BJ (cell line): ENCODE results near the gene NUTM2G. TPM values are rescaled to one million over a fixed set of nuclear protein-coding genes. Genes with fewer than 3 reads are reported as not detected.
"Not testable (repeated sequence)": the region's sequence is repeated elsewhere in the genome, so short reads cannot be mapped to it uniquely, and the experiment has no call there.

Experiments
- CTCF ChIA-PET: fragments of 350-600 bp; formaldehyde crosslinking; extraction: SDS; loops from one replicate; lab custom pipeline; 2021; ENCODE audit warnings: antibody characterized with exemption, inconsistent platforms; lab: Yijun Ruan, JAX
- POLR2A ChIA-PET: fragments of 300-600 bp; sonication (Branson Sonifier 250); formaldehyde crosslinking; extraction: SDS; loops from one replicate; lab custom pipeline; 2021; ENCODE audit warnings: antibody characterized with exemption; lab: Charles Lee
- DNase-seq: peaks from one replicate; pipeline ENCODE4 v3.0.0-alpha.2; 2011; ENCODE audit warnings: low read depth
- H3K27me3 ChIP-seq: 2 replicates; pipeline ENCODE4 v1.6.0; 2011; ENCODE audit warnings: low read length; ENCODE audit not compliant: control insufficient read depth, insufficient read depth
- H3K36me3 ChIP-seq: 2 replicates; pipeline ENCODE4 v1.5.1; 2011; ENCODE audit warnings: low read length; ENCODE audit not compliant: control insufficient read depth, insufficient read depth
- H3K4me3 ChIP-seq: 2 replicates; pipeline ENCODE4 v1.5.1; 2011; ENCODE audit warnings: low read depth, mild to moderate bottlenecking, control low read depth, low read length
- polyA minus RNA-seq: library from RNA; depleted of rRNA, polyadenylated mRNA; stranded (reverse); fragments of >200 nt; gene quantifications from 2 replicates; pipeline ENCODE4 v1.2.3, GENCODE V29; 2011; rRNA and poly(A)+ RNA removed
- polyA plus RNA-seq: library from polyadenylated mRNA; depleted of rRNA; stranded (reverse); fragments of >200 nt; gene quantifications from 2 replicates; pipeline ENCODE4 v1.2.3, GENCODE V29; 2011; rRNA removed
- TF ChIP-seq, protein P1 (sequence below): IDR thresholded peaks from 2 replicates; pipeline ENCODE4 v1.5.1; 2011; ENCODE audit warnings: low read depth, mild to moderate bottlenecking, control low read depth, inconsistent platforms, low read length, moderate library complexity; ENCODE audit not compliant: insufficient read depth

Gene NUTM2G, protein sequence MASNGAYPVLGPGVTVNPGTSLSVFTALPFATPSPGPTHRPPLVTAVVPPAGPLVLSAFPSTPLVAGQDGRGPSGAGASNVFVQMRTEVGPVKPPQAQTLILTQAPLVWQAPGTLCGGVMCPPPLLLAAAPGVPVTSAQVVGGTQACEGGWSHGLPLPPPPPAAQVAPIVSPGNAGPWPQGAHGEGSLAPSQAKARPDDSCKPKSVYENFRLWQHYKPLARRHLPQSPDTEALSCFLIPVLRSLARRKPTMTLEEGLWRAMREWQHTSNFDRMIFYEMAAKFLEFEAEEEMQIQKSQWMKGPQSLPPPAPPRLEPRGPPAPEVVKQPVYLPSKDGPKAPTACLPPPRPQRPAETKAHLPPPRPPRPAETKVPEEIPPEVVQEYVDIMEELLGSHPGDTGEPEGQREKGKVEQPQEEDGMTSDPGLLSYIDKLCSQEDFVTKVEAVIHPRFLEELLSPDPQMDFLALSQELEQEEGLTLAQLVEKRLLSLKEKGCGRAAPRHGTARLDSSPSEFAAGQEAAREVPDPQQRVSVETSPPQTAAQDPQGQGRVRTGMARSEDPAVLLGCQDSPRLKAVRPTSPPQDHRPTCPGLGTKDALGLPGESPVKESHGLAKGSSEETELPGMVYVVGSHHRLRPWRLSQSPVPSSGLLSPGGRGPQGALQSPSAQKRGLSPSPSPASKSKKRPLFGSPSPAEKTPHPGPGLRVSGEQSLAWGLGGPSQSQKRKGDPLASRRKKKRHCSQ
- not detected in 2 replicates for polyA plus RNA-seq
- not detected in 2 replicates for polyA minus RNA-seq

DNA sequence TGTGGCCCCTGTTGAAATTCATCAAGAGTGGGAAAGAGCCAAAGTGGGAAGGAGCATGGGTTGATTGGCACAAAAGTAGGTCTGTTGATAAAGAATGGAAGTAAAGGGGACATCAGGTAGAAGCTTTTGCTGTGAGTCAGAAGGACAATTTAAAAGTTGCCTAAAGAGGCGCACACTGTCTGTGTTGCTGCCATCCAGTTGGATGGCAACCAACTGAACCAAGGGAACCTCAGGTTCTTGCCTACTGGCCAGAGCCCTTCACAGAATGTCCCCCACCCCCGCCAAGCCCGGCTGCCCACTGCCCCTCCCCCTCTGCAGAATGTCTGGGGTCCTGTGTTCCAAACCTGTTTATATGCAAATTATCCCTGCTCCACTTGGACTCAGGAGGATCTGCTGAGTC lies at the start of gene NUTM2G:
Gene NUTM2G, plus strand, starts transcription at position 301 of the 400 bp plus-strand sequence. CDS start 182 bp downstream, outside the sequence.
- H3K4me3 ChIP-seq, H3K27me3 ChIP-seq, H3K36me3 ChIP-seq, POLR2A ChIA-PET, DNase-seq, CTCF ChIA-PET: not testable (repeated sequence)

DNA sequence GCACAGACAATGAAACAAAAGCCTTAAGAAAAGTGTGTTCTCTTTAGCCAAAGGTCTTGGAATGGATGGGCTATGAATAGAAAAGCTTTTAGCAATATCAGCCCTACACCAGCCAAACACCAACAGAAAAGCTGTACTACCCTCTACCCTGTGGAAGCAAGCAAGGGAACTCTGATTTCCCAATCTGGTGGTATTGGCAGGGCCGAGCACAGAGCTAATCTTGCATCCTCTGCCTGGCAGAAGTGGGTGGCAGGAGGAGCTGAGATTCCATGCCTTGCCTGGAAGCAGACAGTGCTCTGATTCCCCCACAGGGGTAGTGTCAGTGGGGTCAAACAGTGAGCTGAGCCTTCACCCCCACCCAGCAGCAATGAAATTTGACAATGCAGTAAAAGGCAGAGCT lies 44.7 kb upstream of the NUTM2G start:
- no peaks in the 10 kb centered on the region for H3K36me3 ChIP-seq
- no peak for DNase-seq
- H3K27me3 ChIP-seq = no peaks in the 10 kb centered on the region
- POLR2A ChIA-PET = no interaction called here
- CTCF ChIA-PET = interaction anchor here (1.9 kb wide), 1 partner anchor 27 kb away, joined by 9 read pairs; no protein-coding TSS in a partner anchor
- TF ChIP-seq, protein P1, sequence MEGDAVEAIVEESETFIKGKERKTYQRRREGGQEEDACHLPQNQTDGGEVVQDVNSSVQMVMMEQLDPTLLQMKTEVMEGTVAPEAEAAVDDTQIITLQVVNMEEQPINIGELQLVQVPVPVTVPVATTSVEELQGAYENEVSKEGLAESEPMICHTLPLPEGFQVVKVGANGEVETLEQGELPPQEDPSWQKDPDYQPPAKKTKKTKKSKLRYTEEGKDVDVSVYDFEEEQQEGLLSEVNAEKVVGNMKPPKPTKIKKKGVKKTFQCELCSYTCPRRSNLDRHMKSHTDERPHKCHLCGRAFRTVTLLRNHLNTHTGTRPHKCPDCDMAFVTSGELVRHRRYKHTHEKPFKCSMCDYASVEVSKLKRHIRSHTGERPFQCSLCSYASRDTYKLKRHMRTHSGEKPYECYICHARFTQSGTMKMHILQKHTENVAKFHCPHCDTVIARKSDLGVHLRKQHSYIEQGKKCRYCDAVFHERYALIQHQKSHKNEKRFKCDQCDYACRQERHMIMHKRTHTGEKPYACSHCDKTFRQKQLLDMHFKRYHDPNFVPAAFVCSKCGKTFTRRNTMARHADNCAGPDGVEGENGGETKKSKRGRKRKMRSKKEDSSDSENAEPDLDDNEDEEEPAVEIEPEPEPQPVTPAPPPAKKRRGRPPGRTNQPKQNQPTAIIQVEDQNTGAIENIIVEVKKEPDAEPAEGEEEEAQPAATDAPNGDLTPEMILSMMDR = no peak
- H3K4me3 ChIP-seq = no peak overlapping the region

DNA sequence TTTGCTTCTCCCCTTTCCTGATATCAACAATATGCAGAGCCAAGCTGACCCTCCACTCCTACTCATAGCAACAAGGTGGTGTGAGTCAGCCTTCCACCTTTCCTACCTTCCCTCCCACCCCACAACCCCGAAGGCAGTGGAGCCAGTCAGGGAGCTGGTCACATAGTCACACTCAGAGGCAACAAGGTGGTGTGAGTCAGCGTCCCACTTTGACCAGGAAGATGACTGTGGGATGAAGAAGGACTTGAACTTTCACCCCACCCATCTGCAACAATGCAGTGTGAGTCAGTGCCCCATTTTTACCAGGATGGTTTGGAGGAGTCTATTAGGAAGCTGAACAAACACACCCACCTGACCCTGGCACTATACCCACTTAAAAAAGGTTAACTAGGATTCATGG lies 44.2 kb upstream of the NUTM2G start:
- H3K36me3 ChIP-seq = no peaks in the 10 kb centered on the region
- TF ChIP-seq, protein P1 = no peak
- ChIA-PET POLR2A (no interaction called here), CTCF (interaction anchor here (0.6 to 1.9 kb wide), 2 partner anchors 27 to 480 kb away, joined by 3 to 9 read pairs; no protein-coding TSS in a partner anchor)
- peak; percentile 48 for DNase-seq
- no peak overlapping the region for H3K4me3 ChIP-seq
- H3K27me3 ChIP-seq = no peaks in the 10 kb centered on the region

DNA sequence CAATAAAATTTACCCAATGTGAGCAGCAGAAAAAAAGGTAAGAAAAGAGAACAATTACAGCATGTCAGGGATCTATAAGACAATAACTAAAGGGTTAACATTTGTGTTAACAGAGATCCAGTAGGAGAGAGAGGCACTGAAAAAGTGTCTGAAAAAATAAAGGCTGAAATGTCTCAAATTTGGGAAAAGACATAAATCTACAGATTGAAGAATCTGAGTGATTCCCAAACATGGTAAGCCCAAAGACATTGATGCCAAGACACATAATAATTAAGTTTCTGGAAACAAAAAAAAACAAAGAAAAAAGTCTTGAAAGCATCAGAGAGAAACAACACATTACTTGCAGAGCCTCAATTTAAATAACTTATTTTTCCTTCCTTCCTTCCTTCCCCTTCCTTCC lies 43.2 kb upstream of the NUTM2G start:
- TF ChIP-seq, protein P1 = no peak
- no peaks in the 10 kb centered on the region for H3K27me3 ChIP-seq
- no peak for DNase-seq
- CTCF ChIA-PET = no interaction called here
- no peak overlapping the region for H3K4me3 ChIP-seq
- POLR2A ChIA-PET = no interaction called here
- no peaks in the 10 kb centered on the region for H3K36me3 ChIP-seq

DNA sequence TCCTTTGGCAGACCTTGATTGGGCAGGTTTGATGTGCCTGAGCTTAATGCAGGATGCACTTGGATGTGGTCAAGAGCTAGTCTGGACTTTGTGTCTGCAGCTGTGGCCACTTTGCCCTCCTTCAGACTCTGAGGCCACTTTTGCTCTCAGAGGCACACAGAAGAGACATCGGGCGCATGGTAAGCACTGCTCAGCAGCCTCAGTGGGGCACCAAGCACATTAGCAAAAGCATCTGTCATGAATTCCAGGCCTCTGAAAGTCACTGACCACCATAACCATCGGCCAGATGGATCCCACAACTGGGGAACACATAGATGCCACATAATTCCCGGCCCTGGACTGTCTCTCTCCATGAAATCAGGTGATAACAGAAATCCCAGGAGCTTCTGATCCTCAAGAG lies 40.1 kb upstream of the NUTM2G start:
- ChIA-PET CTCF (interaction anchor here (0.6 kb wide), 1 partner anchor 28 kb away, joined by 5 read pairs; no protein-coding TSS in a partner anchor), POLR2A (no interaction called here)
- Histone ChIP-seq H3K4me3 (no peak overlapping the region), H3K27me3 (no peaks in the 10 kb centered on the region), H3K36me3 (no peaks in the 10 kb centered on the region)
- TF ChIP-seq, protein P1 = no peak
- no peak for DNase-seq
